ENCODE results near the gene ATP2C2. TPM values are rescaled to one million over a fixed set of nuclear protein-coding genes. Genes with fewer than 3 reads are reported as not detected.

Gene ATP2C2
- total RNA-seq, 1 donor from 2014 or later: not detected

- CTCF ChIA-PET: no interaction called here
- Mint-ChIP-seq H3K4me3 (no peak overlapping the region), H3K9me3 (no peaks in the 10 kb centered on the region), H3K4me1 (no peaks in the 10 kb centered on the region), H3K27me3 (peaks cover 12% of the 10 kb centered on the region), H3K36me3 (ENCODE audit: low read depth) (no peaks in the 10 kb centered on the region), H3K27ac (no peak overlapping the region)
- POLR2A ChIA-PET: no interaction called here
- no peak for TF ChIP-seq CTCF (IDR thresholded peaks at IDR 0.05)
- no peak for ATAC-seq (ENCODE audit: low read depth)
- DNase-seq: no peak
- intact Hi-C loops (cut with micrococcal nuclease): no loop called here
Observed at GRCh38 chr16:84410361-84411138, 42.2 kb downstream of the ATP2C2 start.

- ChIA-PET CTCF (no interaction called here), POLR2A (no interaction called here)
- Mint-ChIP-seq H3K4me1 (no peaks in the 10 kb centered on the region), H3K9me3 (no peaks in the 10 kb centered on the region), H3K27ac (no peak overlapping the region), H3K4me3 (no peak overlapping the region), H3K27me3 (peaks cover 12% of the 10 kb centered on the region), H3K36me3 (ENCODE audit: low read depth) (no peaks in the 10 kb centered on the region)
- ATAC-seq (ENCODE audit: low read depth) (no peak), DNase-seq (no peak)
- TF ChIP-seq CTCF (IDR thresholded peaks at IDR 0.05): no peak
- intact Hi-C loops (cut with micrococcal nuclease): no loop called here
Observed at GRCh38 chr16:84411768-84412167, 43.4 kb downstream of the ATP2C2 start.

- ChIA-PET POLR2A (no interaction called here), CTCF (no interaction called here)
- peaks cover 8% of the 10 kb centered on the region for H3K27me3 Mint-ChIP-seq
- no peaks in the 10 kb centered on the region for H3K4me1 Mint-ChIP-seq
- no peak overlapping the region for H3K27ac Mint-ChIP-seq
- H3K4me3 Mint-ChIP-seq: no peak overlapping the region
- ATAC-seq (ENCODE audit: low read depth) (no peak), DNase-seq (no peak)
- no peaks in the 10 kb centered on the region for H3K36me3 Mint-ChIP-seq (ENCODE audit: low read depth)
- TF ChIP-seq CTCF (IDR thresholded peaks at IDR 0.05): no peak
- intact Hi-C loops (cut with micrococcal nuclease): no loop called here
- H3K9me3 Mint-ChIP-seq: no peaks in the 10 kb centered on the region
Observed at GRCh38 chr16:84412262-84412661, 43.9 kb downstream of the ATP2C2 start.

- Mint-ChIP-seq H3K4me3 (no peak overlapping the region), H3K36me3 (ENCODE audit: low read depth) (no peaks in the 10 kb centered on the region), H3K27me3 (peaks cover 8% of the 10 kb centered on the region), H3K27ac (no peak overlapping the region), H3K4me1 (no peaks in the 10 kb centered on the region), H3K9me3 (no peaks in the 10 kb centered on the region)
- no peak for TF ChIP-seq CTCF (IDR thresholded peaks at IDR 0.05)
- DNase-seq (no peak), ATAC-seq (ENCODE audit: low read depth) (no peak)
- ChIA-PET CTCF (no interaction called here), POLR2A (no interaction called here)
- intact Hi-C loops (cut with micrococcal nuclease): no loop called here
Observed at GRCh38 chr16:84413244-84414004, 45.1 kb downstream of the ATP2C2 start.

- H3K27me3 Mint-ChIP-seq: peaks cover 9% of the 10 kb centered on the region
- ATAC-seq (ENCODE audit: low read depth) (no peak), DNase-seq (no peak)
- intact Hi-C loops (cut with micrococcal nuclease): no loop called here
- H3K4me3 Mint-ChIP-seq: no peak overlapping the region
- H3K4me1 Mint-ChIP-seq: no peaks in the 10 kb centered on the region
- H3K27ac Mint-ChIP-seq: no peak overlapping the region
- H3K9me3 Mint-ChIP-seq: no peaks in the 10 kb centered on the region
- ChIA-PET POLR2A (no interaction called here), CTCF (no interaction called here)
- no peaks in the 10 kb centered on the region for H3K36me3 Mint-ChIP-seq (ENCODE audit: low read depth)
- no peak for TF ChIP-seq CTCF (IDR thresholded peaks at IDR 0.05)
Observed at GRCh38 chr16:84414789-84415326, 46.5 kb downstream of the ATP2C2 start.

Data from activated B cell treated with CpG ODN at 0.5 μM for 24 hours (primary cell).